BLaER1 treated with 17β-estradiol and CSF1 and Interleukin-3, amounts not matched to agents 10 nM and 100 nM (cell line): ENCODE data around the gene LMBR1.
"Not testable (repeated sequence)": the region's sequence is repeated elsewhere in the genome, so short reads cannot be mapped to it uniquely, and the experiment has no call there.

Experiments used
- H3K27ac ChIP-seq, 11 experiments: shearing (Covaris generic); formaldehyde crosslinking; 2 replicates each; pipeline ENCODE4 v1.8.1; 2022
- H3K27me3 ChIP-seq, 11 experiments: shearing (Covaris generic); formaldehyde crosslinking; 2 replicates each; pipeline ENCODE4 v1.8.1; 2022
- H3K36me3 ChIP-seq, 11 experiments: shearing (Covaris generic); formaldehyde crosslinking; 2 replicates each; pipeline ENCODE4 v1.8.1; 2022
- H3K4me1 ChIP-seq, 10 experiments: shearing (Covaris generic); formaldehyde crosslinking; 2 replicates each; pipeline ENCODE4 v1.8.1; 2022
- H3K4me2 ChIP-seq, 11 experiments: shearing (Covaris generic); formaldehyde crosslinking; 2 replicates each; pipeline ENCODE4 v1.8.1; 2022
- H3K4me3 ChIP-seq, 10 experiments: shearing (Covaris generic); formaldehyde crosslinking; 2 replicates each; pipeline ENCODE4 v1.8.1; 2022
- H3K9ac ChIP-seq, 11 experiments: shearing (Covaris generic); formaldehyde crosslinking; 2 replicates each; pipeline ENCODE4 v1.8.1; 2022
- H3K9me3 ChIP-seq, 11 experiments: shearing (Covaris generic); formaldehyde crosslinking; replicated peaks in 1 of 11; 2 replicates each; pipeline ENCODE4 v1.8.1; 2022
- H4K20me1 ChIP-seq, 11 experiments: shearing (Covaris generic); formaldehyde crosslinking; 2 replicates each; pipeline ENCODE4 v1.8.1; 2022
- Cebpa-rat ChIP-seq, 11 experiments: shearing (Covaris generic); IDR thresholded peaks; 2 replicates each; pipeline ENCODE4 v1.8.1; 2022

The LMBR1 gene

GRCh38 chr7:156892081-156892800 lies 742 bp downstream of the LMBR1 start:
- peaks cover 0 to 29% (median 21%) of the 10 kb centered on the region in 11 experiments; a peak in 18 of 22 replicates for H3K36me3 ChIP-seq
- H3K27me3 ChIP-seq: no peaks in the 10 kb centered on the region
- peak overlapping the region; percentile 77 to 97 (median 92) for H3K4me2 ChIP-seq
- peak overlapping the region; percentile 83 to 91 (median 87) for H3K9ac ChIP-seq
- peaks cover 42 to 67% (median 52%) of the 10 kb centered on the region in 10 experiments for H3K4me1 ChIP-seq
- peak overlapping the region; percentile 59 to 91 (median 89) for H3K27ac ChIP-seq
- H3K9me3 ChIP-seq: peaks cover 0 to 16% (median 7%) of the 10 kb centered on the region in 11 experiments; a peak in 12 of 22 replicates
- peaks cover 0 to 51% (median 39%) of the 10 kb centered on the region in 11 experiments; a peak in 19 of 22 replicates for H4K20me1 ChIP-seq
- TF ChIP-seq Cebpa-rat (IDR thresholded peaks at IDR 0.05): no peak
- H3K4me3 ChIP-seq: peak overlapping the region; percentile 73 to 98 (median 94)

- peaks cover 9 to 76% (median 57%) of the 10 kb centered on the region in 11 experiments; a peak in 19 of 22 replicates for H4K20me1 ChIP-seq
- no peak for TF ChIP-seq Cebpa-rat (IDR thresholded peaks at IDR 0.05)
- H3K4me2 ChIP-seq: peak overlapping the region in 4 of 11 experiments; percentile 7 to 31 (median 17); a peak in 3 of 22 replicates
- H3K4me3 ChIP-seq: no peak overlapping the region
- no peak overlapping the region for H3K27ac ChIP-seq
- H3K27me3 ChIP-seq: no peaks in the 10 kb centered on the region
- peaks cover 17 to 42% (median 28%) of the 10 kb centered on the region in 10 experiments for H3K4me1 ChIP-seq
- peaks cover 0 to 53% (median 40%) of the 10 kb centered on the region in 11 experiments; a peak in 20 of 22 replicates for H3K36me3 ChIP-seq
- peaks cover 0 to 7% (median 0%) of the 10 kb centered on the region in 11 experiments; a peak in 2 of 22 replicates for H3K9me3 ChIP-seq
- H3K9ac ChIP-seq: no peak overlapping the region
Measured at GRCh38 chr7:156889746-156890145, 3.2 kb downstream of the LMBR1 start.

- H3K4me3 ChIP-seq: no peak overlapping the region
- no peaks in the 10 kb centered on the region for H3K27me3 ChIP-seq
- H3K27ac ChIP-seq: no peak overlapping the region
- peaks cover 11 to 36% (median 21%) of the 10 kb centered on the region in 10 experiments for H3K4me1 ChIP-seq
- H3K4me2 ChIP-seq: peak overlapping the region in 4 of 11 experiments; percentile 7 to 31 (median 17); a peak in 3 of 22 replicates
- H3K9ac ChIP-seq: no peak overlapping the region
- H3K36me3 ChIP-seq: peaks cover 0 to 59% (median 40%) of the 10 kb centered on the region in 11 experiments; a peak in 20 of 22 replicates
- H3K9me3 ChIP-seq: peaks cover 0 to 7% (median 0%) of the 10 kb centered on the region in 11 experiments; a peak in 2 of 22 replicates
- TF ChIP-seq Cebpa-rat (IDR thresholded peaks at IDR 0.05): no peak
- peaks cover 13 to 83% (median 63%) of the 10 kb centered on the region in 11 experiments; a peak in 19 of 22 replicates for H4K20me1 ChIP-seq
Measured at GRCh38 chr7:156889089-156889488, 3.9 kb downstream of the LMBR1 start.

GRCh38 chr7:156886020-156886795 lies 6.8 kb downstream of the LMBR1 start:
- no peak overlapping the region for H3K4me2 ChIP-seq
- peaks cover under 1 to 23% (median 10%) of the 10 kb centered on the region in 10 experiments; a peak in 17 of 20 replicates for H3K4me1 ChIP-seq
- peaks cover 6 to 84% (median 63%) of the 10 kb centered on the region in 11 experiments; a peak in 21 of 22 replicates for H3K36me3 ChIP-seq
- H3K9ac ChIP-seq: no peak overlapping the region
- H3K9me3 ChIP-seq: peaks cover 0 to 22% (median 7%) of the 10 kb centered on the region in 11 experiments; a peak in 12 of 22 replicates
- no peaks in the 10 kb centered on the region for H3K27me3 ChIP-seq
- H3K4me3 ChIP-seq: no peak overlapping the region
- TF ChIP-seq Cebpa-rat (IDR thresholded peaks at IDR 0.05): no peak
- no peak overlapping the region for H3K27ac ChIP-seq
- peaks cover 16 to 100% (median 79%) of the 10 kb centered on the region in 11 experiments; a peak in 21 of 22 replicates for H4K20me1 ChIP-seq

GRCh38 chr7:156881679-156882078 lies 11.3 kb downstream of the LMBR1 start:
- TF ChIP-seq Cebpa-rat (IDR thresholded peaks at IDR 0.05): no peak
- Histone ChIP-seq H3K9ac (no peak overlapping the region), H4K20me1 (peaks cover 11 to 90% (median 58%) of the 10 kb centered on the region in 11 experiments; a peak in 21 of 22 replicates), H3K36me3 (peaks cover 6 to 90% (median 59%) of the 10 kb centered on the region in 11 experiments; a peak in 21 of 22 replicates), H3K9me3 (peaks cover 44 to 62% (median 50%) of the 10 kb centered on the region in 11 experiments), H3K27me3 (no peaks in the 10 kb centered on the region), H3K4me2 (no peak overlapping the region), H3K27ac (no peak overlapping the region), H3K4me3 (no peak overlapping the region), H3K4me1 (peaks cover 0 to 8% (median 0%) of the 10 kb centered on the region in 10 experiments; a peak in 3 of 20 replicates)

- Histone ChIP-seq H3K4me1 (no peaks in the 10 kb centered on the region), H3K27me3 (no peaks in the 10 kb centered on the region), H3K4me2 (no peak overlapping the region), H3K4me3 (no peak overlapping the region), H3K9me3 (peaks cover 82 to 95% (median 89%) of the 10 kb centered on the region in 11 experiments), H3K9ac (no peak overlapping the region), H3K27ac (no peak overlapping the region), H3K36me3 (peaks cover 19 to 81% (median 67%) of the 10 kb centered on the region in 11 experiments), H4K20me1 (peaks cover 0 to 58% (median 5%) of the 10 kb centered on the region in 11 experiments; a peak in 11 of 22 replicates)
- no peak for TF ChIP-seq Cebpa-rat (IDR thresholded peaks at IDR 0.05)
Measured at GRCh38 chr7:156875766-156876165, 17.2 kb downstream of the LMBR1 start.

- not testable (repeated sequence) for H3K4me3 ChIP-seq, H3K27ac ChIP-seq, H3K27me3 ChIP-seq, H3K4me2 ChIP-seq, H3K9ac ChIP-seq
- Histone ChIP-seq H4K20me1 (peaks cover 0 to 81% (median 15%) of the 10 kb centered on the region in 11 experiments; a peak in 13 of 22 replicates), H3K4me1 (peaks cover 0 to 18% (median 6%) of the 10 kb centered on the region in 10 experiments; a peak in 11 of 20 replicates), H3K9me3 (peaks cover 20 to 69% (median 50%) of the 10 kb centered on the region in 11 experiments), H3K36me3 (peaks cover 21 to 81% (median 58%) of the 10 kb centered on the region in 11 experiments)
Measured at GRCh38 chr7:156868363-156868762, 24.6 kb downstream of the LMBR1 start.

GRCh38 chr7:156865493-156865892 lies 27.5 kb downstream of the LMBR1 start:
- peak overlapping the region in 4 of 11 experiments; percentile 6 to 58 (median 41); a peak in 4 of 22 replicates for H3K4me2 ChIP-seq
- peaks cover 35 to 72% (median 58%) of the 10 kb centered on the region in 11 experiments for H3K9me3 ChIP-seq
- H3K36me3 ChIP-seq: peaks cover 39 to 88% (median 66%) of the 10 kb centered on the region in 11 experiments
- H4K20me1 ChIP-seq: peaks cover 0 to 59% (median 15%) of the 10 kb centered on the region in 11 experiments; a peak in 12 of 22 replicates
- no peak overlapping the region for H3K4me3 ChIP-seq
- TF ChIP-seq Cebpa-rat (IDR thresholded peaks at IDR 0.05): no peak
- no peaks in the 10 kb centered on the region for H3K27me3 ChIP-seq
- peaks cover 0 to 18% (median 6%) of the 10 kb centered on the region in 10 experiments; a peak in 11 of 20 replicates for H3K4me1 ChIP-seq
- H3K27ac ChIP-seq: no peak overlapping the region
- H3K9ac ChIP-seq: no peak overlapping the region

- H3K4me2 ChIP-seq, H3K27ac ChIP-seq, H3K27me3 ChIP-seq, H3K9ac ChIP-seq: not testable (repeated sequence)
- peak overlapping the region in 4 of 10 experiments; percentile 6 to 16 (median 13); a peak in 2 of 20 replicates for H3K4me3 ChIP-seq
- H3K9me3 ChIP-seq: peaks cover 70 to 88% (median 82%) of the 10 kb centered on the region in 11 experiments
- H3K36me3 ChIP-seq: peaks cover 54 to 88% (median 73%) of the 10 kb centered on the region in 11 experiments
- H3K4me1 ChIP-seq: peaks cover 0 to 18% (median 6%) of the 10 kb centered on the region in 10 experiments; a peak in 11 of 20 replicates
- peaks cover 0 to 25% (median 12%) of the 10 kb centered on the region in 11 experiments; a peak in 8 of 22 replicates for H4K20me1 ChIP-seq
Measured at GRCh38 chr7:156862022-156862421, 31.0 kb downstream of the LMBR1 start.
